SK-N-SH treated with all-trans-retinoic acid at 6 μM for 48 hours (cell line): ENCODE data around the gene HACD4.

Experiments used
- ATAC-seq: fragments of 200-7000 bp; cut with Tn5 transposase; 3 replicates; pipeline ENCODE4 v1.9.1; 2020; ENCODE audit warnings: mild to moderate bottlenecking, moderate library complexity
- ARNTL ChIP-seq: fragments of 450-650 bp; formaldehyde crosslinking; IDR thresholded peaks from 2 replicates; pipeline ENCODE4 v1.5.0; 2020; ENCODE audit warnings: low read depth, mild to moderate bottlenecking, moderate library complexity, borderline replicate concordance
- BACH2 ChIP-seq: fragments of 250-450 bp; sonication (Bioruptor Pico); IDR thresholded peaks from 2 replicates; pipeline ENCODE4 v1.9.0; 2021; ENCODE audit warnings: mild to moderate bottlenecking, borderline replicate concordance
- CSDC2 ChIP-seq: fragments of 250-450 bp; sonication (Bioruptor Pico); IDR thresholded peaks from 2 replicates; pipeline ENCODE4 v1.5.0; 2020; ENCODE audit warnings: mild to moderate bottlenecking, moderate library complexity
- ESRRG ChIP-seq: fragments of 250-450 bp; sonication (Bioruptor Pico); IDR thresholded peaks from 2 replicates; pipeline ENCODE4 v1.6.1; 2021; ENCODE audit warnings: mild to moderate bottlenecking
- GLIS3 ChIP-seq: fragments of 250-450 bp; sonication (Bioruptor Pico); IDR thresholded peaks from 2 replicates; pipeline ENCODE4 v1.5.0; 2020; ENCODE audit warnings: mild to moderate bottlenecking, moderate library complexity
- ISL1 ChIP-seq: fragments of 250-450 bp; sonication (Bioruptor Pico); IDR thresholded peaks from 2 replicates; pipeline ENCODE4 v2.1.2; 2022; ENCODE audit warnings: mild to moderate bottlenecking, moderate library complexity
- PPARA ChIP-seq: fragments of 250-450 bp; sonication (Bioruptor Pico); IDR thresholded peaks from 2 replicates; pipeline ENCODE4 v1.5.0; 2020; ENCODE audit warnings: mild to moderate bottlenecking, borderline replicate concordance
- RARB ChIP-seq: fragments of 250-450 bp; sonication (Bioruptor Pico); IDR thresholded peaks from 2 replicates; pipeline ENCODE4 v1.8.0; 2021; ENCODE audit warnings: mild to moderate bottlenecking, moderate library complexity
- SNAI2 ChIP-seq: fragments of 250-450 bp; sonication (Bioruptor Pico); IDR thresholded peaks from 2 replicates; pipeline ENCODE4 v1.5.0; 2020; ENCODE audit warnings: mild to moderate bottlenecking, moderate library complexity
- TCF4 ChIP-seq: fragments of 250-450 bp; sonication (Bioruptor Pico); IDR thresholded peaks from 2 replicates; pipeline ENCODE4 v1.8.0; 2021; ENCODE audit warnings: mild to moderate bottlenecking, moderate library complexity, borderline replicate concordance
- TOX ChIP-seq: fragments of 250-450 bp; sonication (Bioruptor Pico); IDR thresholded peaks from 2 replicates; pipeline ENCODE4 v1.8.0; 2021; ENCODE audit warnings: mild to moderate bottlenecking, moderate library complexity, borderline replicate concordance
- ZC3H10 ChIP-seq: fragments of 250-450 bp; sonication (Bioruptor Pico); IDR thresholded peaks from 2 replicates; pipeline ENCODE4 v1.5.1; 2021; ENCODE audit warnings: mild to moderate bottlenecking, moderate library complexity
- ZFP3 ChIP-seq: fragments of 250-450 bp; sonication (Bioruptor Pico); IDR thresholded peaks from 2 replicates; pipeline ENCODE4 v1.5.0; 2020; ENCODE audit warnings: mild to moderate bottlenecking, moderate library complexity
- ZFP30 ChIP-seq: fragments of 450-650 bp; formaldehyde crosslinking; IDR thresholded peaks from 2 replicates; pipeline ENCODE4 v1.5.0; 2022; ENCODE audit warnings: mild to moderate bottlenecking, moderate library complexity
- ZNF565 ChIP-seq: fragments of 450-650 bp; formaldehyde crosslinking; conservative IDR thresholded peaks from 2 replicates; pipeline ENCODE4 v1.5.0; 2020; ENCODE audit warnings: low read depth, mild to moderate bottlenecking, moderate library complexity
- ZNF70 ChIP-seq: fragments of 450-650 bp; formaldehyde crosslinking; IDR thresholded peaks from 2 replicates; pipeline ENCODE4 v1.5.0; 2020; ENCODE audit warnings: mild to moderate bottlenecking, moderate library complexity
- ZNF8 ChIP-seq: fragments of 450-650 bp; formaldehyde crosslinking; IDR thresholded peaks from 2 replicates; pipeline ENCODE4 v1.5.0; 2020; ENCODE audit warnings: mild to moderate bottlenecking, moderate library complexity
- TF ChIP-seq, protein P1 (sequence below): fragments of 250-450 bp; sonication (Bioruptor Pico); IDR thresholded peaks from 2 replicates; pipeline ENCODE4 v1.8.0; 2021; ENCODE audit warnings: low read depth, mild to moderate bottlenecking, moderate library complexity, borderline replicate concordance
- TF ChIP-seq, protein P2 (sequence below): fragments of 250-450 bp; sonication (Bioruptor Pico); IDR thresholded peaks from 2 replicates; pipeline ENCODE4 v1.5.1; 2020; ENCODE audit warnings: low read depth, mild to moderate bottlenecking, moderate library complexity
- TF ChIP-seq, protein P3 (sequence below): fragments of 250-450 bp; sonication (Bioruptor Pico); IDR thresholded peaks from 2 replicates; pipeline ENCODE4 v1.8.0; 2020; ENCODE audit warnings: mild to moderate bottlenecking, moderate library complexity, borderline replicate concordance
- TF ChIP-seq, protein P4 (sequence below): fragments of 250-450 bp; sonication (Bioruptor Pico); IDR thresholded peaks from 2 replicates; pipeline ENCODE4 v1.5.0; 2020; ENCODE audit warnings: mild to moderate bottlenecking, moderate library complexity

The HACD4 gene, protein sequence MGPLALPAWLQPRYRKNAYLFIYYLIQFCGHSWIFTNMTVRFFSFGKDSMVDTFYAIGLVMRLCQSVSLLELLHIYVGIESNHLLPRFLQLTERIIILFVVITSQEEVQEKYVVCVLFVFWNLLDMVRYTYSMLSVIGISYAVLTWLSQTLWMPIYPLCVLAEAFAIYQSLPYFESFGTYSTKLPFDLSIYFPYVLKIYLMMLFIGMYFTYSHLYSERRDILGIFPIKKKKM

DNA sequence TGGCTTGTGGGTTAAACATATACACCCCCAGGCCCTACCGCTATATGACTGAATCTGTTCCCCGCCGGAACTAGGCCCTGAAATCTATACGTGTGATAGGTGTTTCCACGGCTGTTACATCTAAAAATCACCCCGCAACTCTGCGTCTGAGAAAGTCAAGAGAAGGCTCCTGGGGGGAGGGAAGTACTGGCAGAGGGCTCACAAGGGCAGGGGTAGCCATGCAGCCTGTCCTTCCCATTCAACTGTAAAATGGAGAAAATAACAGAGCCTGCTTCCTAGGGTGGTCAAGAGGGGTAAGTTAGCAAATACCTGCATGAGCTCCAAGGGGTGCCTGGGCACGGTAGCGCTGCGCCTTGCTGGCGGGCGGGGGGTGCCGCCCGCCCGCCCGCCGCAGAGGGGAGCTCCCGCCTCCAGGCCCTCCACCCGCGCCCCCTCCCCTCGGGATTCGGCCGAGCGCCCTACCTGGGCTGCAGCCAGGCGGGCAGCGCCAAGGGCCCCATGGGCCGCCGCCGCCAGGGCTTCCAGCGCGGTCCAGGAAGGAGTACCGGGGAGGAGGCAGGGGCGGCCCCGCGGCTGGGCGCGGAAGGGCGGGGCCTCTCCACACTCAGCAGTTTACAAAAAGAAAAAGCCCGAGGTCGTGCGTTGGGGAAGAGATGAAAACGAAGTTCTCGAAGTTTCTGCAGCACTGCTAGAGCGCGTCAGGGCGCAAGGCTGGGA is at the start of gene HACD4:
Gene HACD4 (minus strand): TSS at position 550 of the 717 bp plus-strand sequence. CDS start 50 bp downstream, at position 500.
- TF ChIP-seq ZNF8 (CRISPR knock-in tag): no peak
- no peak for TF ChIP-seq ZFP30 (CRISPR knock-in tag)
- TF ChIP-seq, protein P1, sequence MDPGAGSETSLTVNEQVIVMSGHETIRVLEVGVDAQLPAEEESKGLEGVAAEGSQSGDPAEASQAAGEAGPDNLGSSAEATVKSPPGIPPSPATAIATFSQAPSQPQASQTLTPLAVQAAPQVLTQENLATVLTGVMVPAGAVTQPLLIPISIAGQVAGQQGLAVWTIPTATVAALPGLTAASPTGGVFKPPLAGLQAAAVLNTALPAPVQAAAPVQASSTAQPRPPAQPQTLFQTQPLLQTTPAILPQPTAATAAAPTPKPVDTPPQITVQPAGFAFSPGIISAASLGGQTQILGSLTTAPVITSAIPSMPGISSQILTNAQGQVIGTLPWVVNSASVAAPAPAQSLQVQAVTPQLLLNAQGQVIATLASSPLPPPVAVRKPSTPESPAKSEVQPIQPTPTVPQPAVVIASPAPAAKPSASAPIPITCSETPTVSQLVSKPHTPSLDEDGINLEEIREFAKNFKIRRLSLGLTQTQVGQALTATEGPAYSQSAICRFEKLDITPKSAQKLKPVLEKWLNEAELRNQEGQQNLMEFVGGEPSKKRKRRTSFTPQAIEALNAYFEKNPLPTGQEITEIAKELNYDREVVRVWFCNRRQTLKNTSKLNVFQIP (CRISPR knock-in tag): no peak
- no peak for TF ChIP-seq SNAI2 (CRISPR knock-in tag)
- TF ChIP-seq ESRRG (CRISPR knock-in tag): no peak
- TF ChIP-seq GLIS3: no peak
- TF ChIP-seq, protein P2, sequence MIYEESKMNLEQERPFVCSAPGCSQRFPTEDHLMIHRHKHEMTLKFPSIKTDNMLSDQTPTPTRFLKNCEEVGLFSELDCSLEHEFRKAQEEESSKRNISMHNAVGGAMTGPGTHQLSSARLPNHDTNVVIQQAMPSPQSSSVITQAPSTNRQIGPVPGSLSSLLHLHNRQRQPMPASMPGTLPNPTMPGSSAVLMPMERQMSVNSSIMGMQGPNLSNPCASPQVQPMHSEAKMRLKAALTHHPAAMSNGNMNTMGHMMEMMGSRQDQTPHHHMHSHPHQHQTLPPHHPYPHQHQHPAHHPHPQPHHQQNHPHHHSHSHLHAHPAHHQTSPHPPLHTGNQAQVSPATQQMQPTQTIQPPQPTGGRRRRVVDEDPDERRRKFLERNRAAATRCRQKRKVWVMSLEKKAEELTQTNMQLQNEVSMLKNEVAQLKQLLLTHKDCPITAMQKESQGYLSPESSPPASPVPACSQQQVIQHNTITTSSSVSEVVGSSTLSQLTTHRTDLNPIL (CRISPR knock-in tag): no peak
- no peak for TF ChIP-seq BACH2
- no peak for ATAC-seq

DNA sequence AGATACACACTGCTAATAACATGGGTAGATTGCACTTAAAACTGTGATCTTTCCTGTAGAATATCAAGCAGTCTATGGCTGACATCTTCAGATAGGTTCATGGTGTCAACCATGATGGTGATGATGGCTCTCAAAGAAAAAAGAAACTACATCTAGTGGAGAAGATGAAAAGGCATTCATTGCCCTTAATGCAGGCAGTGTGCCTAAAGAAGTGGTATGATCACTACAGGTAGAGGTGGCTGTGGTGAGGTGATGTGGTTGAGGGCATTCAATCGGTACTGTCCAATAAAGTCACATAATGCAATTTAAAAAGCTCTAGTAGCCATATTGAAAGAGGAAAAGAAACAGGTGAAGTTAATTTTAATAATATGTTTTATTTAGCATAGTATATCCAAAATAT is 49.4 kb upstream of the HACD4 start:
- no peak for ATAC-seq
- TF ChIP-seq ESRRG (CRISPR knock-in tag) (no peak), ZNF8 (CRISPR knock-in tag) (no peak), ZFP30 (CRISPR knock-in tag) (no peak)
- TF ChIP-seq, protein P1 (CRISPR knock-in tag): no peak
- TF ChIP-seq, protein P3, sequence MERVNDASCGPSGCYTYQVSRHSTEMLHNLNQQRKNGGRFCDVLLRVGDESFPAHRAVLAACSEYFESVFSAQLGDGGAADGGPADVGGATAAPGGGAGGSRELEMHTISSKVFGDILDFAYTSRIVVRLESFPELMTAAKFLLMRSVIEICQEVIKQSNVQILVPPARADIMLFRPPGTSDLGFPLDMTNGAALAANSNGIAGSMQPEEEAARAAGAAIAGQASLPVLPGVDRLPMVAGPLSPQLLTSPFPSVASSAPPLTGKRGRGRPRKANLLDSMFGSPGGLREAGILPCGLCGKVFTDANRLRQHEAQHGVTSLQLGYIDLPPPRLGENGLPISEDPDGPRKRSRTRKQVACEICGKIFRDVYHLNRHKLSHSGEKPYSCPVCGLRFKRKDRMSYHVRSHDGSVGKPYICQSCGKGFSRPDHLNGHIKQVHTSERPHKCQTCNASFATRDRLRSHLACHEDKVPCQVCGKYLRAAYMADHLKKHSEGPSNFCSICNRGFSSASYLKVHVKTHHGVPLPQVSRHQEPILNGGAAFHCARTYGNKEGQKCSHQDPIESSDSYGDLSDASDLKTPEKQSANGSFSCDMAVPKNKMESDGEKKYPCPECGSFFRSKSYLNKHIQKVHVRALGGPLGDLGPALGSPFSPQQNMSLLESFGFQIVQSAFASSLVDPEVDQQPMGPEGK (CRISPR knock-in tag): no peak

DNA sequence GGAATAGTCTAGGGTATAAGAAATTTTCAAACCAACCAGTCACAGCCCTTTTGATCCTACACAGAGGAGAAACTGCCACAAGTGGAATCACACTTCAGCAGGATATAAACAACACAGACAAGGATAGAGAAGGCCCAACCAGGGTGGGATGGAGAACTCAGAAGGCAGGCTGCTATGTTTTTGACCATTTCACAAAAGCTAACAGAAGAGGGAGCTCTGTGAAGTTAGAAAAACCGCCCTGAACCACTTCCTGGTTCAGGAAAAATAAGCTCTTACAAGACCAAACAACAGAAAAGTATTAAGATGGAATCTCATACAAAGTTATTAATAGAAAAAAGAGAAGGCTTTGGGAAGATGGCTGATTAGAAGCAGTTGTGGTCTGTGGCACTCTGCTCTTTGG is 47.3 kb upstream of the HACD4 start:
- no peak for ATAC-seq
- TF ChIP-seq CSDC2 (CRISPR knock-in tag) (no peak), RARB (CRISPR knock-in tag) (no peak), GLIS3 (no peak), TOX (CRISPR knock-in tag) (no peak), ARNTL (CRISPR knock-in tag) (no peak), ZFP3 (CRISPR knock-in tag) (no peak), ZC3H10 (CRISPR knock-in tag) (no peak), ZNF8 (CRISPR knock-in tag) (no peak), ZFP30 (CRISPR knock-in tag) (no peak), BACH2 (no peak), ISL1 (no peak), ZNF565 (CRISPR knock-in tag) (no peak), ESRRG (CRISPR knock-in tag) (no peak), SNAI2 (CRISPR knock-in tag) (no peak), PPARA (CRISPR knock-in tag) (no peak), TCF4 (CRISPR knock-in tag) (no peak), ZNF70 (CRISPR knock-in tag) (no peak)
- TF ChIP-seq, protein P4, sequence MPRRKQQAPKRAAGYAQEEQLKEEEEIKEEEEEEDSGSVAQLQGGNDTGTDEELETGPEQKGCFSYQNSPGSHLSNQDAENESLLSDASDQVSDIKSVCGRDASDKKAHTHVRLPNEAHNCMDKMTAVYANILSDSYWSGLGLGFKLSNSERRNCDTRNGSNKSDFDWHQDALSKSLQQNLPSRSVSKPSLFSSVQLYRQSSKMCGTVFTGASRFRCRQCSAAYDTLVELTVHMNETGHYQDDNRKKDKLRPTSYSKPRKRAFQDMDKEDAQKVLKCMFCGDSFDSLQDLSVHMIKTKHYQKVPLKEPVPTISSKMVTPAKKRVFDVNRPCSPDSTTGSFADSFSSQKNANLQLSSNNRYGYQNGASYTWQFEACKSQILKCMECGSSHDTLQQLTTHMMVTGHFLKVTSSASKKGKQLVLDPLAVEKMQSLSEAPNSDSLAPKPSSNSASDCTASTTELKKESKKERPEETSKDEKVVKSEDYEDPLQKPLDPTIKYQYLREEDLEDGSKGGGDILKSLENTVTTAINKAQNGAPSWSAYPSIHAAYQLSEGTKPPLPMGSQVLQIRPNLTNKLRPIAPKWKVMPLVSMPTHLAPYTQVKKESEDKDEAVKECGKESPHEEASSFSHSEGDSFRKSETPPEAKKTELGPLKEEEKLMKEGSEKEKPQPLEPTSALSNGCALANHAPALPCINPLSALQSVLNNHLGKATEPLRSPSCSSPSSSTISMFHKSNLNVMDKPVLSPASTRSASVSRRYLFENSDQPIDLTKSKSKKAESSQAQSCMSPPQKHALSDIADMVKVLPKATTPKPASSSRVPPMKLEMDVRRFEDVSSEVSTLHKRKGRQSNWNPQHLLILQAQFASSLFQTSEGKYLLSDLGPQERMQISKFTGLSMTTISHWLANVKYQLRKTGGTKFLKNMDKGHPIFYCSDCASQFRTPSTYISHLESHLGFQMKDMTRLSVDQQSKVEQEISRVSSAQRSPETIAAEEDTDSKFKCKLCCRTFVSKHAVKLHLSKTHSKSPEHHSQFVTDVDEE (CRISPR knock-in tag): no peak
